ENCODE data around the gene TOGARAM2.

DNA sequence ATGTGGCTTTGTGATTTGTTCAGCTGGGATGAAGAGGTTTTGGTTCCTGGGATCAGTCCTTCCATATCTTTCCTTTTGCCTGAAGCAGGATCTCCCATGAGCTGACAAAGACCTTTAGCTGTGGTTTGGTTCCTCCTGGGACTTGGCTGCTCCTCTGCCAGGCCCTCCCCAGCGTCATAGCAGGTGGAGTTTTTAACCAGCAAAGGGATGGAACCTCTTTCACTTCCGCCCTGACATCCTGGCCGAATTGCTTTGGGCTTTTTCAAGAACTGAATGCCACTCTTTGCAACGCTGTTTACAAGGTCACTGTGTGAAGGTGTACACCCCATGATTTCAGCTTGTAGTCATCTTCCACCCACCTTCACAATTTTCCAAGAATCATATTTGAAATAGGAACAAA is 92.8 kb downstream of the TOGARAM2 start:
- TF ChIP-seq CTCF (IDR thresholded peaks at IDR 0.05 in 8 of 11, conservative IDR thresholded peaks at IDR 0.05 in 3 of 11) (no peak), POLR2A (IDR thresholded peaks at IDR 0.05) (no peak), POLR2AphosphoS5 (IDR thresholded peaks at IDR 0.05) (no peak)
